Endothelial cell of umbilical vein (primary cell): ENCODE results near the gene MACROD2. TPM values are rescaled to one million over a fixed set of nuclear protein-coding genes. Genes with fewer than 3 reads are reported as not detected.

Experiments used
- BruUV-seq: library from RNA; stranded (reverse); fragments of 400-500 nt; replicated peaks from 2 replicates; lab custom pipeline; 2021; lab: Mats Ljungman, UMichigan
- CTCF ChIA-PET: fragments of 300-600, 350-600 bp; sonication (Branson Sonifier 250); formaldehyde crosslinking; loops from one replicate; lab custom pipeline; 2021; ENCODE audit warnings: antibody characterized with exemption, inconsistent platforms; lab: Charles Lee
- POLR2A ChIA-PET: fragments of 300-600, 350-600 bp; sonication (Branson Sonifier 250); formaldehyde crosslinking; loops from one replicate; lab custom pipeline; 2021; ENCODE audit warnings: antibody characterized with exemption, inconsistent platforms; lab: Charles Lee
- DNase-seq: peaks from one replicate; pipeline ENCODE4 v3.0.0-alpha.2; 2011; ENCODE audit warnings: low read depth, low spot score
- FAIRE-seq: peaks from 2 replicates; lab custom pipeline; 2011; peaks lifted over from hg19 to GRCh38; lab: Jason Lieb, UNC
- H2AFZ ChIP-seq: 2 replicates; pipeline ENCODE4 v1.6.0; 2012; ENCODE audit warnings: low read depth, low read length, control low read depth, inconsistent platforms
- H3K27ac ChIP-seq: 2 replicates; pipeline ENCODE4 v1.5.1; 2011; ENCODE audit warnings: low read depth, mild to moderate bottlenecking, control low read depth, low read length, moderate library complexity; ENCODE audit not compliant: insufficient read depth
- H3K27me3 ChIP-seq, 2 experiments: 2 replicates each; pipeline versions ENCODE4 v1.6.0 to v1.6.1; 2011; ENCODE audit warnings: low read length in 2 of 2, mixed read lengths in 1 of 2; ENCODE audit not compliant: control insufficient read depth in 2 of 2, insufficient read depth in 2 of 2
- H3K36me3 ChIP-seq, 2 experiments: 2 replicates in 1 of 2; 3 replicates in 1 of 2; pipeline ENCODE4 v1.5.1; 2011; ENCODE audit warnings: low read length in 2 of 2, mild to moderate bottlenecking in 1 of 2, moderate library complexity in 1 of 2; ENCODE audit not compliant: control insufficient read depth in 2 of 2, insufficient read depth in 2 of 2; ENCODE audit errors: extremely low read depth in 1 of 2
- H3K4me1 ChIP-seq: 3 replicates; pipeline ENCODE4 v1.5.1; 2011; ENCODE audit warnings: mild to moderate bottlenecking, low read length; ENCODE audit not compliant: control insufficient read depth, insufficient read depth; ENCODE audit errors: extremely low read depth
- H3K4me2 ChIP-seq: 2 replicates; pipeline ENCODE4 v1.6.1; 2011; ENCODE audit warnings: low read length, control low read depth, mixed read lengths; ENCODE audit not compliant: insufficient read depth
- H3K4me3 ChIP-seq, 3 experiments: fragments of 200-600 bp in 1 of 3; sonication (generic), shearing (Covaris generic) in 1 of 3; replicated peaks in 1 of 3; 2 replicates each; pipeline ENCODE4 v1.5.1; 2011 to 2016; ENCODE audit warnings: control low read depth in 3 of 3, low read length in 3 of 3, mild to moderate bottlenecking in 2 of 3, inconsistent platforms in 1 of 3, low read depth in 1 of 3, moderate library complexity in 1 of 3; ENCODE audit not compliant: insufficient read depth in 1 of 3
- H3K79me2 ChIP-seq: 2 replicates; pipeline ENCODE4 v1.6.0; 2012; ENCODE audit warnings: low read length, inconsistent platforms; ENCODE audit not compliant: control insufficient read depth, insufficient read depth
- H3K9ac ChIP-seq: replicated peaks from 2 replicates; pipeline ENCODE3; 2011; ENCODE audit warnings: low read length, control low read depth; ENCODE audit not compliant: insufficient read depth; ENCODE audit errors: extremely low read depth
- H3K9me1 ChIP-seq: replicated peaks from 3 replicates; pipeline ENCODE4 v1.6.0; 2011; ENCODE audit warnings: mild to moderate bottlenecking, low read length; ENCODE audit not compliant: control insufficient read depth, insufficient read depth; ENCODE audit errors: extremely low read depth
- H3K9me3 ChIP-seq: replicated peaks from 2 replicates; pipeline ENCODE4 v1.5.1; 2012; ENCODE audit warnings: low read length, inconsistent platforms; ENCODE audit not compliant: control insufficient read depth, insufficient read depth
- H4K20me1 ChIP-seq: replicated peaks from 2 replicates; pipeline ENCODE3; 2011; ENCODE audit warnings: mild to moderate bottlenecking, low read length; ENCODE audit not compliant: control insufficient read depth, insufficient read depth; ENCODE audit errors: extremely low read depth
- CTCF ChIP-seq, 2 donors: IDR thresholded peaks; 1 replicate in 1 of 2; 2 replicates in 1 of 2; pipeline ENCODE4 v1.5.1; 2011; ENCODE audit warnings: low read length in 2 of 2, mild to moderate bottlenecking in 2 of 2, moderate library complexity in 2 of 2, control low read depth in 1 of 2, inconsistent platforms in 1 of 2, low read depth in 1 of 2; ENCODE audit not compliant: insufficient read depth in 1 of 2; ENCODE audit errors: extremely low read depth in 1 of 2
- EZH2 ChIP-seq: IDR thresholded peaks from 2 replicates; pipeline ENCODE4 v1.6.1; 2012; ENCODE audit warnings: borderline replicate concordance, low read depth, mild to moderate bottlenecking, moderate library complexity, low read length, inconsistent platforms; ENCODE audit not compliant: severe bottlenecking
- FOS ChIP-seq: IDR thresholded peaks from 2 replicates; pipeline ENCODE4 v1.6.1; 2011; ENCODE audit warnings: mild to moderate bottlenecking, low read length, moderate library complexity, borderline replicate concordance; ENCODE audit not compliant: insufficient read depth
- GATA2 ChIP-seq: IDR thresholded peaks from 2 replicates; pipeline ENCODE4 v1.7.0; 2011; ENCODE audit warnings: low read depth, mild to moderate bottlenecking, moderate library complexity, mixed read lengths, low read length; ENCODE audit not compliant: insufficient read length, insufficient read depth
- JUN ChIP-seq: IDR thresholded peaks from 2 replicates; pipeline ENCODE4 v1.6.1; 2011; ENCODE audit warnings: borderline replicate concordance, low read depth; ENCODE audit not compliant: insufficient read length, insufficient read depth
- MAX ChIP-seq: IDR thresholded peaks from 2 replicates; pipeline ENCODE4 v1.6.1; 2011; ENCODE audit not compliant: insufficient read depth, insufficient read length
- MYC ChIP-seq: IDR thresholded peaks from one replicate; pipeline ENCODE4 v1.6.1; 2011; ENCODE audit warnings: mild to moderate bottlenecking, low read depth, low read length
- POLR2A ChIP-seq: IDR thresholded peaks from 2 replicates; pipeline ENCODE4 v1.6.1; 2012; ENCODE audit warnings: low read depth, mild to moderate bottlenecking, control low read depth, low read length
- POLR2AphosphoS5 ChIP-seq: IDR thresholded peaks from 2 replicates; pipeline ENCODE4 v1.6.1; 2012; ENCODE audit warnings: low read depth, mild to moderate bottlenecking, control low read depth, low read length, moderate library complexity; ENCODE audit not compliant: insufficient read depth
- dilution Hi-C: fragments of 300-500 bp; cut with MboI; formaldehyde crosslinking; loops from one replicate; pipeline ENCODE4 v1.15.0; 2019; ENCODE audit warnings: low sequenced_read_pairs; ENCODE audit not compliant: extremely low pct_ligation_motif_present
- intact Hi-C: fragments of 100-400 bp; cut with micrococcal nuclease; formaldehyde crosslinking; loops from one replicate; pipeline ENCODE4 v1.10.0; 2022
- polyA plus RNA-seq, 4 experiments: library from polyadenylated mRNA; depleted of rRNA in 3 of 4; stranded (reverse) in 3 of 4; unstranded in 1 of 4; fragments of >200 nt; gene quantifications; 2 replicates each; pipeline versions ENCODE4 v1.2.1 to v1.2.3, GENCODE V29; 2011 to 2012; ENCODE audit warnings: missing spikeins in 1 of 4
- total RNA-seq: library from RNA; stranded (reverse); gene quantifications from 2 replicates; pipeline ENCODE4 v1.2.3, GENCODE V29; 2021

Gene MACROD2
- total and polyA plus RNA-seq, 2 donors (not counting 3 experiments of a cell fraction or from before 2014, with no cell fraction given): 0.11 to 0.73 TPM

DNA sequence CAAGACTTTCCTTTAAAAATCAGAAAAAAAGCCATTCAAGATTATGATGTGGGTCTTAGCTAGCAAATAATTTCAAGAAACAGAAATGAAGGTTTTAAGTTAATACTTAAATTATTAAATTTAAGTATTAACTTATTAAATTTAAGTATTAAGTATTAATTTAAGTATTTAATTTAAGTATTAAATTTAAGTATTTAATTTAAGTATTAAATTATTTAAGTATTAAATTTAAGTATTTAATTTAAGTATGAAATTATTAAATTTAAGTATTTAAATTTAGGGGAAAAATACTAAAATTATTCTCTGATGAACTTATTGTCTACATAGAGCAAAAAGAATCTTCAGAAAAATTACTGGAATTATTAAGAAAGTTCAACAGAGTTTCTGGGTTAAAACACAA lies 1171.4 kb downstream of the MACROD2 start:
- BruUV-seq: no TSS peak
- intact Hi-C loops: no loop called here
- ChIA-PET POLR2A (no interaction called here), CTCF (no interaction called here)
- Histone ChIP-seq H3K4me2 (no peak overlapping the region), H3K27me3 (peaks cover 0 to 2% of the 10 kb centered on the region in 2 experiments), H3K9me3 (no peaks in the 10 kb centered on the region), H3K4me1 (no peaks in the 10 kb centered on the region), H2AFZ (no peak overlapping the region), H3K79me2 (no peaks in the 10 kb centered on the region), H3K9ac (no peak overlapping the region), H3K36me3 (no peaks in the 10 kb centered on the region), H3K4me3 (no peak overlapping the region), H3K9me1 (no peaks in the 10 kb centered on the region), H4K20me1 (no peaks in the 10 kb centered on the region), H3K27ac (no peak overlapping the region)
- dilution Hi-C loops: no loop called here
- FAIRE-seq (no peak), DNase-seq (no peak)
- TF ChIP-seq EZH2 (no peak), FOS (no peak), CTCF (IDR thresholded peaks at IDR 0.05; ENCODE audit: extremely low read depth in 1 of 2, insufficient read depth in 1 of 2, low read depth in 1 of 2, low read length in 2 of 2) (no peak), GATA2 (no peak), POLR2A (no peak), MAX (no peak), POLR2AphosphoS5 (no peak), JUN (no peak), MYC (no peak)
